Astrocyte of the spinal cord (primary cell): Measurements from ENCODE around the gene STXBP5L.
"Not testable (repeated sequence)": the region's sequence is repeated elsewhere in the genome, so short reads cannot be mapped to it uniquely, and the experiment has no call there.

Experiments used
- DNase-seq: peaks from one replicate; pipeline ENCODE4 v3.0.0; 2011; ENCODE audit warnings: low read depth, low spot score
- H3K4me3 ChIP-seq: 2 replicates; pipeline ENCODE4 v1.5.1; 2011; ENCODE audit warnings: low read depth, mild to moderate bottlenecking, low read length, moderate library complexity
- in situ Hi-C: cut with HindIII; loops from 2 replicates; pipeline ENCODE4 v1.10.0; 2017; ENCODE audit warnings: low sequenced_read_pairs
- TF ChIP-seq, protein P1 (sequence below): IDR thresholded peaks from 2 replicates; pipeline ENCODE4 v1.5.1; 2012; ENCODE audit warnings: low read depth, mild to moderate bottlenecking, low read length, inconsistent platforms

The STXBP5L gene

DNA sequence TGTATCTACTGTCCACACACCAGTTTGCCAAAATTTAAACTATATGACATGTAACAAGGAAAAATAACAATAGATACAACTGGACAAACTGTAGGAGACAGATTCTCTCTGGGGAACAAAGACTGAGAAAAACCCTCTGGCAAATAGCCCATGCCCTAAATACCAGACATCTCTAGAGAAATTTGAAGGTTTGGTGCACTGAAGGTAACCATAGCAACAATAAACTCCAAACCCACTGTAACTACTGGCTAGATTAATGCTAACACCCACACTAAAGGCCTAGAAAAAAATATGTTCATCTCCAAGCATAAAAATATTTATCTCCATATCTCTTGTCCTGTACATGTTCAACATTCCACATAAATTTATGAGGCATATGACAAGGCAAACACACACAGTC, 267.1 kb downstream of the STXBP5L start:
- TF ChIP-seq, protein P1, sequence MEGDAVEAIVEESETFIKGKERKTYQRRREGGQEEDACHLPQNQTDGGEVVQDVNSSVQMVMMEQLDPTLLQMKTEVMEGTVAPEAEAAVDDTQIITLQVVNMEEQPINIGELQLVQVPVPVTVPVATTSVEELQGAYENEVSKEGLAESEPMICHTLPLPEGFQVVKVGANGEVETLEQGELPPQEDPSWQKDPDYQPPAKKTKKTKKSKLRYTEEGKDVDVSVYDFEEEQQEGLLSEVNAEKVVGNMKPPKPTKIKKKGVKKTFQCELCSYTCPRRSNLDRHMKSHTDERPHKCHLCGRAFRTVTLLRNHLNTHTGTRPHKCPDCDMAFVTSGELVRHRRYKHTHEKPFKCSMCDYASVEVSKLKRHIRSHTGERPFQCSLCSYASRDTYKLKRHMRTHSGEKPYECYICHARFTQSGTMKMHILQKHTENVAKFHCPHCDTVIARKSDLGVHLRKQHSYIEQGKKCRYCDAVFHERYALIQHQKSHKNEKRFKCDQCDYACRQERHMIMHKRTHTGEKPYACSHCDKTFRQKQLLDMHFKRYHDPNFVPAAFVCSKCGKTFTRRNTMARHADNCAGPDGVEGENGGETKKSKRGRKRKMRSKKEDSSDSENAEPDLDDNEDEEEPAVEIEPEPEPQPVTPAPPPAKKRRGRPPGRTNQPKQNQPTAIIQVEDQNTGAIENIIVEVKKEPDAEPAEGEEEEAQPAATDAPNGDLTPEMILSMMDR: no peak
- in situ Hi-C loops: no loop called here
- no peak for DNase-seq
- no peak overlapping the region for H3K4me3 ChIP-seq

DNA sequence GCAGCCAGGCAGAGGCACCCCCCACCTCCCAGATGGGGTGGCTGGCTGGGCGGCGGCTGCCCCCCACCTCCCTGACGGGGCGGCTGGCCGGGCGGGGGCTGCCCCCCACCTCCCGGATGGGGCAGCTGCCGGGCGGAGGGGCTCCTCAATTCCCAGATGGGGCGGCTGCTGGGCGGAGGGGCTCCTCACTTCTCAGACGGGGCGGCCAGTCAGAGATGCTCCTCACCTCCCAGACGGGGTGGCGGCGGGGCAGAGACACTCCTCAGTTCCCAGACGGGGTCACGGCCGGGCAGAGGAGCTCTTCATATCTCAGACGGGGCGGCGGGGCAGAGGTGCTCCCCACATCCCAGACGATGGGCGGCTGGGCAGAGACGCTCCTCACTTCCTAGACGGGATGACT, 282.6 kb downstream of the STXBP5L start:
- DNase-seq, in situ Hi-C loops, H3K4me3 ChIP-seq: not testable (repeated sequence)

DNA sequence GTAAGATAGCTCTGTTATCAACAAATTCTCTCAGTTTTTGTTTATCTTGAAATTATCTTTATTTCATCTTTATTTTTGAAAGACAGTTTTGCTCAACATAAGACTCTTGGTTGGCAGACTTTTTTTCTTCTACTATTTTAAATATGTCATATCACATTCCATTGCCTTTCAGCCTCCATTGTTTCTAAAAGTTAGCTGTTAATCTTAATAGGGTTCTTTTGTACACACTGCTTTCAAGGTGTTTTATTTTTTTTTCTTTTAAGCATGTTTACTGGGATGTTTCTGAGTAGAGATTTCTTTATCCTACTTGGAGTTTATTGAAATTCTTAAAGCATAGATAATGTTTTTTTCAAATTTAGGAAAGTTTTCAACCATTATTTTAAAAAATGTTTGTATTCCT, 294.6 kb downstream of the STXBP5L start:
- TF ChIP-seq, protein P1: no peak
- in situ Hi-C loops: no loop called here
- H3K4me3 ChIP-seq: no peak overlapping the region
- no peak for DNase-seq

DNA sequence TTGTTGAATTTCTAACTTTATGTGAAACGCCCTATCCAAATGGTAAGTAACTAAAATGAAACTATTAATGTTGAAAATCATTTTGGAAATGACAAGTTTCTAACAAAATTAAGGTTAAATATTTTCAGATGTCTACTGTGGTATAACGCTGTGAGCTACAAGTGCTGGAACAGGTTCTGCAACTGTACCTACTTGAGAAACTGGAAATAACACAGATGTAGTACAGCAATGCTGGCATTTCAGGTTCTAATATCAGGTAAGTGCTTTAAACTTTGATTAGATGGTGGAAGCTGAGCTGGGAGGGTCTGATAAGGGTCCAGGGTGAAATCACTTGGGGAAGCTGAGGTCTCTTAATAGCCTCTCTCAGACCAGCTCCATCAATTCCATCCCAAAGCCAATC, 315.1 kb downstream of the STXBP5L start:
- DNase-seq: no peak
- TF ChIP-seq, protein P1: no peak
- in situ Hi-C loops: no loop called here

DNA sequence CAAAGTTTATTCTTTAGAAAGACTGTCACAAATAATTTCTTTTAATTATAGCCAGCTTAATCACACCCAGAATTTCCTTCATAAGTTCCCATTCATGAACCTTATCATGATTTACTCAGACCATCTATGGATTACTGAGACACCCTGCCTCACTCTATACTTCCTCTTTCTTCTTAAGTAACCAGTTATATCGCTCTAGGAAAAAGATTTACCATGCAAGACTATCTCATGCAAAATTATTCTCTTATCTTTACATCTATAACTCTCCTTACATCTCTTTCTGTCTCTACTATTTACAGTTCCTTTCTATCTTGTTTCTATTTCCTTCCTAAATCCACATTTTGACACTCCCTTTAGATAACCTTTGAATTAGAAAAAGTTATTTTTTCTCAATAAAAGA, 321.0 kb downstream of the STXBP5L start:
- no peak for DNase-seq
- in situ Hi-C loops: no loop called here
- TF ChIP-seq, protein P1: no peak
- no peak overlapping the region for H3K4me3 ChIP-seq

More for the DNA sequence above, 315.1 kb downstream of the STXBP5L start:
- H3K4me3 ChIP-seq: no peak overlapping the region

DNA sequence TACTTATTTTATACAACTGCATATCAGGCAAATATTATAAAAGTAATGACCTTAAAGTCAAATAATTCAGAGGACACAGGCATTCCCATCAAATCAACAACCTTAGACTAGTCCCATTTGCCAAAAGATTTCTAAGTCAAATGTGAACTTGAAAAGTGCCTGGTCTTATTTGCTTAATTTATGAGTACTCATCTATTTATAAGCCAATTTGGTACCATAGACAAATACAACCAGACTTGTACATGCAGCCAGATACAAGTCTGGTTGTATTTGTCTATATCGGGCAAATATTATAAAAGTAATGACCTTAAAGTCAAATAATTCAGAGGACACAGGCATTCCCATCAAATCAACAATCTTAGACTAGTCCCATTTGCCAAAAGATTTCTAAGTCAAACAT, 322.2 kb downstream of the STXBP5L start:
- DNase-seq, H3K4me3 ChIP-seq, in situ Hi-C loops: not testable (repeated sequence)

DNA sequence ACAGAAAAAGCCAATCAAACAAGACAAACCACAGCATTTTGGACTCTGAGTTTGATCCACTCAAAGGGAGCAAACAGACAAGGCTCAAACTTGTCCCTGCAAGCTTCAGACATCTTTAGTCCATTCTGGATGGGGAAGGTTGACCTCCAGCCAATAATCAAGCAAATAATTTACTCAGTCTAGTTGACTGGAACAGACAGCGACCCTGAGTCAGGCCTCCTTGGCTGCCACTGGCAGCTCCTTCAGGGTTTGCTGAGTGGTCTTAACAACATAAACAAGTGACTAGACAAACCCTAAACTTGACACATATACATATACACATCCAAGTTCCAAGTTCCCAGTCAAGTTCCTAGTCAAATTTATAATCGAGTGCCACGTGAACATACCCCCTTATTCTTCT, 323.9 kb downstream of the STXBP5L start:
- H3K4me3 ChIP-seq: no peak overlapping the region
- in situ Hi-C loops: no loop called here
- no peak for DNase-seq
- TF ChIP-seq, protein P1: no peak
